Lower leg skin (tissue), 4 donors: Measurements from ENCODE around the gene PPP1R12C. TPM values are rescaled to one million over a fixed set of nuclear protein-coding genes. Genes with fewer than 3 reads are reported as not detected.

Source experiments
- DNase-seq, 2 donors: peaks; one replicate each; pipeline ENCODE4 v3.0.0-alpha.2; 2019; ENCODE audit warnings: low spot score in 2 of 2
- H3K4me3 ChIP-seq: fragments of 200-600 bp; sonication (generic); 2 replicates; pipeline ENCODE4 v1.5.1; 2017; ENCODE audit warnings: mild to moderate bottlenecking, low read depth; ENCODE audit not compliant: poor library complexity, severe bottlenecking
- CTCF ChIP-seq, 3 donors: fragments of 450-650 bp; IDR thresholded peaks; one replicate each; pipeline ENCODE4 v1.5.1; 2016; ENCODE audit warnings: antibody characterized with exemption in 3 of 3, mild to moderate bottlenecking in 3 of 3, moderate library complexity in 2 of 3
- POLR2A ChIP-seq, 2 donors: fragments of 450-650 bp; IDR thresholded peaks; one replicate each; pipeline ENCODE4 v1.6.1; 2016 to 2017; ENCODE audit warnings: antibody characterized with exemption in 2 of 2, mild to moderate bottlenecking in 1 of 2, moderate library complexity in 1 of 2
- WGBS, 2 donors: methylation state at CpG; one replicate each; pipeline ENCODE4 v1.1.5; 2018; 5-methylcytosine and 5-hydroxymethylcytosine counted together
- intact Hi-C: fragments of 100-400 bp; cut with DNase I; formaldehyde crosslinking; loops from one replicate; pipeline ENCODE4 v1.15.0; 2023; ENCODE audit warnings: low total_unique reads
- total RNA-seq, 4 donors: library from RNA; depleted of rRNA; stranded (reverse); fragments of >200 nt; gene quantifications; one replicate each; pipeline ENCODE4 v1.1.0, GENCODE V29; 2016

Gene PPP1R12C
- total RNA-seq, 4 donors from 2014 or later: 55.5 to 103 (median 79.4) TPM

GRCh38 chr19:55077106-55077505, 40.3 kb downstream of the PPP1R12C start:
- H3K4me3 ChIP-seq: no peak overlapping the region
- TF ChIP-seq POLR2A (IDR thresholded peaks at IDR 0.05) (no peak), CTCF (IDR thresholded peaks at IDR 0.05) (no peak)
- 73 to 81% methylated on average over 2 of the region's 2 CpGs for WGBS, 2 donors
- intact Hi-C loops: no loop called here
- no peak for DNase-seq

GRCh38 chr19:55076321-55076720, 41.1 kb downstream of the PPP1R12C start:
- 59 to 71% methylated on average over 1 to 12 of the region's 12 CpGs for WGBS, 2 donors
- TF ChIP-seq POLR2A (IDR thresholded peaks at IDR 0.05) (no peak), CTCF (IDR thresholded peaks at IDR 0.05) (no peak)
- DNase-seq: no peak
- intact Hi-C loops: no loop called here
- no peak overlapping the region for H3K4me3 ChIP-seq

- TF ChIP-seq CTCF (IDR thresholded peaks at IDR 0.05): no peak
- TF ChIP-seq POLR2A (IDR thresholded peaks at IDR 0.05): no peak
- H3K4me3 ChIP-seq: no peak within 1 kb of the TSS
- 18 to 24% methylated on average over 18 of the region's 18 CpGs for WGBS, 2 donors
- DNase-seq: no peak
- intact Hi-C loops: no loop called here
These were observed 42.0 kb downstream of the PPP1R12C start, which contains the start of gene EPS8L1 for GRCh38 chr19:55075371-55075998. Gene EPS8L1 (plus strand): TSS chr19:55075869. CDS start chr19:55076445, 576 bp downstream.

GRCh38 chr19:55071913-55072312, 45.5 kb downstream of the PPP1R12C start:
- DNase-seq: no peak
- TF ChIP-seq CTCF (IDR thresholded peaks at IDR 0.05) (no peak), POLR2A (IDR thresholded peaks at IDR 0.05) (no peak)
- intact Hi-C loops: no loop called here
- no peak overlapping the region for H3K4me3 ChIP-seq
- 63 to 73% methylated on average over 8 of the region's 8 CpGs for WGBS, 2 donors

GRCh38 chr19:55071129-55071502, 46.3 kb downstream of the PPP1R12C start:
- no peak overlapping the region for H3K4me3 ChIP-seq
- intact Hi-C loops: no loop called here
- no peak for TF ChIP-seq CTCF (IDR thresholded peaks at IDR 0.05)
- no peak for TF ChIP-seq POLR2A (IDR thresholded peaks at IDR 0.05)
- WGBS, 2 donors: 32 to 36% methylated on average over 6 of the region's 8 CpGs
- no peak for DNase-seq
